ENCODE measurements around the gene PALM. TPM values are rescaled to one million over a fixed set of nuclear protein-coding genes. Genes with fewer than 3 reads are reported as not detected.
"Not testable (repeated sequence)": the region's sequence is repeated elsewhere in the genome, so short reads cannot be mapped to it uniquely, and the experiment has no call there.

PALM gene
- total RNA-seq, 1 experiment from 2014 or later: 21.2 TPM

- ChIA-PET CTCF (no interaction called here), POLR2A (ENCODE audit: low non-redundant PET) (no interaction called here)
- Histone ChIP-seq H3K4me1 (ENCODE audit: insufficient read depth, low read length, poor library complexity, severe bottlenecking) (no peaks in the 10 kb centered on the region), H3K9me3 (ENCODE audit: low read depth, low read length, poor library complexity, severe bottlenecking) (no peaks in the 10 kb centered on the region), H3K27me3 (replicated peaks; ENCODE audit: insufficient read depth, low read depth, low read length, poor library complexity) (no peaks in the 10 kb centered on the region), H3K4me3 (ENCODE audit: low read depth, low read length, poor library complexity, severe bottlenecking) (no peak overlapping the region), H3K27ac (ENCODE audit: low read depth, low read length, poor library complexity, severe bottlenecking) (no peak overlapping the region), H3K36me3 (ENCODE audit: insufficient read depth, low read length, poor library complexity, severe bottlenecking) (no peaks in the 10 kb centered on the region)
- no TSS peak for BruUV-seq (replicated peaks)
- no peak for DNase-seq (ENCODE audit: low spot score)
- intact Hi-C loops (cut with micrococcal nuclease; ENCODE audit: unreplicated experiment): no loop called here
- TF ChIP-seq EZH2 (IDR thresholded peaks at IDR 0.05; ENCODE audit: borderline replicate concordance, low read depth, low read length, poor library complexity, severe bottlenecking): no peak
- TF ChIP-seq CTCF (conservative IDR thresholded peaks at IDR 0.05; ENCODE audit: low read depth, low read length): no peak
Measured at GRCh38 chr19:694481-695351, 14.0 kb upstream of the PALM start.

- Histone ChIP-seq H3K4me3 (ENCODE audit: low read depth, low read length, poor library complexity, severe bottlenecking) (no peak within 1 kb of the TSS), H3K4me1 (ENCODE audit: insufficient read depth, low read length, poor library complexity, severe bottlenecking) (no peaks in the 10 kb centered on the region), H3K36me3 (ENCODE audit: insufficient read depth, low read length, poor library complexity, severe bottlenecking) (no peaks in the 10 kb centered on the region), H3K27ac (ENCODE audit: low read depth, low read length, poor library complexity, severe bottlenecking) (no peak within 1 kb of the TSS), H3K9me3 (ENCODE audit: low read depth, low read length, poor library complexity, severe bottlenecking) (no peaks in the 10 kb centered on the region), H3K27me3 (replicated peaks; ENCODE audit: insufficient read depth, low read depth, low read length, poor library complexity) (no peaks in the 10 kb centered on the region)
- TF ChIP-seq EZH2 (IDR thresholded peaks at IDR 0.05; ENCODE audit: borderline replicate concordance, low read depth, low read length, poor library complexity, severe bottlenecking) (no peak), CTCF (conservative IDR thresholded peaks at IDR 0.05; ENCODE audit: low read depth, low read length) (no peak)
- POLR2A ChIA-PET (ENCODE audit: low non-redundant PET): no interaction called here
- CTCF ChIA-PET: no interaction called here
- intact Hi-C loops (cut with micrococcal nuclease; ENCODE audit: unreplicated experiment): no loop called here
- BruUV-seq (replicated peaks): no TSS peak
- DNase-seq (ENCODE audit: low spot score): no peak
Measured at GRCh38 chr19:695352-695949, 13.3 kb upstream of the PALM start, which contains the start of gene PRSS57. PRSS57 (minus strand) TSS chr19:695452; CDS start chr19:695430, 22 bp downstream.

GRCh38 chr19:698529-698928 is 10.2 kb upstream of the PALM start:
- CTCF ChIA-PET; H3K4me1 ChIP-seq (ENCODE audit: insufficient read depth, low read length, poor library complexity, severe bottlenecking); DNase-seq (ENCODE audit: low spot score); H3K9me3 ChIP-seq (ENCODE audit: low read depth, low read length, poor library complexity, severe bottlenecking); H3K27ac ChIP-seq (ENCODE audit: low read depth, low read length, poor library complexity, severe bottlenecking); POLR2A ChIA-PET (ENCODE audit: low non-redundant PET); H3K27me3 ChIP-seq (replicated peaks; ENCODE audit: insufficient read depth, low read depth, low read length, poor library complexity); BruUV-seq (replicated peaks); intact Hi-C loops (cut with micrococcal nuclease; ENCODE audit: unreplicated experiment); H3K4me3 ChIP-seq (ENCODE audit: low read depth, low read length, poor library complexity, severe bottlenecking); H3K36me3 ChIP-seq (ENCODE audit: insufficient read depth, low read length, poor library complexity, severe bottlenecking): not testable (repeated sequence)

GRCh38 chr19:699885-700284 is 8.8 kb upstream of the PALM start:
- CTCF ChIA-PET; H3K4me1 ChIP-seq (ENCODE audit: insufficient read depth, low read length, poor library complexity, severe bottlenecking); H3K27me3 ChIP-seq (replicated peaks; ENCODE audit: insufficient read depth, low read depth, low read length, poor library complexity); H3K9me3 ChIP-seq (ENCODE audit: low read depth, low read length, poor library complexity, severe bottlenecking); H3K36me3 ChIP-seq (ENCODE audit: insufficient read depth, low read length, poor library complexity, severe bottlenecking); BruUV-seq (replicated peaks); POLR2A ChIA-PET (ENCODE audit: low non-redundant PET); intact Hi-C loops (cut with micrococcal nuclease; ENCODE audit: unreplicated experiment); H3K27ac ChIP-seq (ENCODE audit: low read depth, low read length, poor library complexity, severe bottlenecking); H3K4me3 ChIP-seq (ENCODE audit: low read depth, low read length, poor library complexity, severe bottlenecking): not testable (repeated sequence)
- peak; percentile 51 for DNase-seq (ENCODE audit: low spot score)

GRCh38 chr19:702847-703246 is 5.9 kb upstream of the PALM start:
- intact Hi-C loops (cut with micrococcal nuclease; ENCODE audit: unreplicated experiment); POLR2A ChIA-PET (ENCODE audit: low non-redundant PET); CTCF ChIA-PET: not testable (repeated sequence)

More at GRCh38 chr19:702847-703246, 5.9 kb upstream of the PALM start:
- BruUV-seq (replicated peaks); H3K27ac ChIP-seq (ENCODE audit: low read depth, low read length, poor library complexity, severe bottlenecking); H3K4me3 ChIP-seq (ENCODE audit: low read depth, low read length, poor library complexity, severe bottlenecking); H3K27me3 ChIP-seq (replicated peaks; ENCODE audit: insufficient read depth, low read depth, low read length, poor library complexity); H3K36me3 ChIP-seq (ENCODE audit: insufficient read depth, low read length, poor library complexity, severe bottlenecking); H3K9me3 ChIP-seq (ENCODE audit: low read depth, low read length, poor library complexity, severe bottlenecking); DNase-seq (ENCODE audit: low spot score); H3K4me1 ChIP-seq (ENCODE audit: insufficient read depth, low read length, poor library complexity, severe bottlenecking): not testable (repeated sequence)
